ENCODE measurements around the gene CIROP.

DNA sequence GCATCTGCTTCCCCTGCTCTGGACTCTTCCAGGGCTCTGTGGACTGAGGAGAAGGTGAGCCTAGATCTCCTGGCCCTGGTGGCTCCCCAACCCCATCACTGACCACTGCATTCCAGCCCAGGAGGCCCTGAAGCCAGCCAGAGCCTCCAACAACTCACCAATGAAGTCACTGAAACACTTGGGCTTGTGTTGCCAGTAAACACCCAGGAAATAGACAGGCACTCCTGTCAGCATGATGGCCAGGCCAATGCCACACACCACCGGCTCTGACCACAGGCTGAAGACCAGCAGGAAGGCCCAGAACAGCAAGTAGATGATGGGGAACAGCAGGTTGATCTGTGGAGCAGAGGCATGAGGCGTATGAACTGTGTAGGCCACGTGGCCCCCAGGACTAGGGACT is 23.1 kb upstream of the CIROP start:
- TF ChIP-seq ZNF565 (CRISPR knock-in tag; conservative IDR thresholded peaks at IDR 0.05; ENCODE audit: low read depth) (no peak), ZFP30 (CRISPR knock-in tag; IDR thresholded peaks at IDR 0.05) (no peak)
- TF ChIP-seq, protein P1, sequence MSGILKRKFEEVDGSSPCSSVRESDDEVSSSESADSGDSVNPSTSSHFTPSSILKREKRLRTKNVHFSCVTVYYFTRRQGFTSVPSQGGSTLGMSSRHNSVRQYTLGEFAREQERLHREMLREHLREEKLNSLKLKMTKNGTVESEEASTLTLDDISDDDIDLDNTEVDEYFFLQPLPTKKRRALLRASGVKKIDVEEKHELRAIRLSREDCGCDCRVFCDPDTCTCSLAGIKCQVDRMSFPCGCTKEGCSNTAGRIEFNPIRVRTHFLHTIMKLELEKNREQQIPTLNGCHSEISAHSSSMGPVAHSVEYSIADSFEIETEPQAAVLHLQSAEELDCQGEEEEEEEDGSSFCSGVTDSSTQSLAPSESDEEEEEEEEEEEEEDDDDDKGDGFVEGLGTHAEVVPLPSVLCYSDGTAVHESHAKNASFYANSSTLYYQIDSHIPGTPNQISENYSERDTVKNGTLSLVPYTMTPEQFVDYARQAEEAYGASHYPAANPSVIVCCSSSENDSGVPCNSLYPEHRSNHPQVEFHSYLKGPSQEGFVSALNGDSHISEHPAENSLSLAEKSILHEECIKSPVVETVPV (CRISPR knock-in tag; IDR thresholded peaks at IDR 0.05): no peak
- TF ChIP-seq, protein P2, sequence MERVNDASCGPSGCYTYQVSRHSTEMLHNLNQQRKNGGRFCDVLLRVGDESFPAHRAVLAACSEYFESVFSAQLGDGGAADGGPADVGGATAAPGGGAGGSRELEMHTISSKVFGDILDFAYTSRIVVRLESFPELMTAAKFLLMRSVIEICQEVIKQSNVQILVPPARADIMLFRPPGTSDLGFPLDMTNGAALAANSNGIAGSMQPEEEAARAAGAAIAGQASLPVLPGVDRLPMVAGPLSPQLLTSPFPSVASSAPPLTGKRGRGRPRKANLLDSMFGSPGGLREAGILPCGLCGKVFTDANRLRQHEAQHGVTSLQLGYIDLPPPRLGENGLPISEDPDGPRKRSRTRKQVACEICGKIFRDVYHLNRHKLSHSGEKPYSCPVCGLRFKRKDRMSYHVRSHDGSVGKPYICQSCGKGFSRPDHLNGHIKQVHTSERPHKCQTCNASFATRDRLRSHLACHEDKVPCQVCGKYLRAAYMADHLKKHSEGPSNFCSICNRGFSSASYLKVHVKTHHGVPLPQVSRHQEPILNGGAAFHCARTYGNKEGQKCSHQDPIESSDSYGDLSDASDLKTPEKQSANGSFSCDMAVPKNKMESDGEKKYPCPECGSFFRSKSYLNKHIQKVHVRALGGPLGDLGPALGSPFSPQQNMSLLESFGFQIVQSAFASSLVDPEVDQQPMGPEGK (CRISPR knock-in tag; IDR thresholded peaks at IDR 0.05; ENCODE audit: borderline replicate concordance): no peak
